T47D (cell line): ENCODE results near the gene TMEM175.
A peak's percentile ranks its signal among the peaks of the same experiment; 100 is the strongest.

Experiments
- DNase-seq, 2 experiments: peaks; one replicate each; pipeline versions ENCODE4 v3.0.0 to v3.0.0-alpha.2; 2011 to 2012; ENCODE audit warnings: low read depth in 1 of 2, low spot score in 1 of 2
- JUND ChIP-seq: IDR thresholded peaks from 2 replicates; pipeline ENCODE4 v1.6.1; 2012; ENCODE audit warnings: low read depth
- in situ Hi-C: cut with HindIII; loops from 2 replicates; pipeline ENCODE4 v1.10.0; 2016; ENCODE audit warnings: low sequenced_read_pairs, low pct_unique_long_range_greater_than_20kb

TMEM175 gene

DNA sequence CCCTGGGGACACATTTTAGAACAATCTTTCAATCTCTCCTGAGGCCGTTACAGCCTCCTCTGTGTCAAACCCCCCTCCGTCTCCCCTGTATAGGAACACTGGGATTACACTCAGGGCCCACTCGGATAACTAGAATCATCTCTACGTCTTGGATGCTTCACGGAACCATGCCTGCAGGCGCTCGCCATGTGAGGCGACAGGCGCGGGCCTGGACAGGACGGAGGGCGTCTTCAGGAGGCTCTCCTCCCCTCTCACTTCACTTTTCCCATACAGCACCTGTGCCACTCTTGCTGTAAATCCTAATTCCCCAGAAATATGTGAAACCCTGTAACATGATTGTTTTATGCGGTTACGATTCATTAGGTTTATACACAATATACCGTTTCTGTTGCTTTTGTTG, 50.6 kb downstream of the TMEM175 start:
- in situ Hi-C loops = no loop called here
- TF ChIP-seq JUND = no peak
- no peak for DNase-seq

- no peak for DNase-seq
- TF ChIP-seq JUND = no peak
- in situ Hi-C loops = no loop called here
Observed at GRCh38 chr4:984336-985054, 52.2 kb downstream of the TMEM175 start.

DNA sequence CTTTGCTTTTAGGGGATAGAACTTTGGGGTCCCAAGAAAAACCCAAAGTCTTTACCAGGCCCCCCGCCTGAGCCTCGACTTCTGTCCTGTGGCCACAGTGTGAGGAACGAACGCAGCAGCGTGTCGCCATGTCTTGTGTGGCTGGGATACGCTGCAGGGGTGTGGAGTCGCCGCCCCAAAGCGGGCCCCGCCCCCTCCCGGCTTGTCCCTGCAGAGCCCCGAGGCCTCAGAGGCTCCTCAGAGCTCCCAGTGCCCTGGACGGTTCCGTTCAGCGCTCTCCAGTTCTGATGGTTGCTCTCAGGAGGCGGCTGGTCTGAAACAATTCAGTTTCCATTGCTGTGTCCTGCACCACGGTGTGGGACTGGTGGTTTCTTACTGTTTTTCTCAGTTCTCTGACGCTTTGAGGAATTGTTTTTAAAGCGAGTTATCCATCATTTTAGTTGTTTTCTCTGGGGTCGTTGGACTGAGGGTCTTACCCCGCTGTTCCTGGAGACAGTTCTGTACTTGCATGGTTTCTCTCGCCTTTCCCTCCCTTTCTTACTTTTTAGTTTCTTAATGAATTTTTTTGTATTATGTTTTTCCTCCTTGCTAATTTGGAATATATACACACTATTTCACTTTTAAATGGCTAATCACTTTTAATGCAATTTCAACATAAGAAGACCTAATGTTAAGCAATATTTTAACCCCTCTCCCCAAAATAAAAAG, 53.0 kb downstream of the TMEM175 start:
- in situ Hi-C loops = no loop called here
- TF ChIP-seq JUND = no peak
- DNase-seq = peak in 1 of 2 experiments; percentile 49

GRCh38 chr4:986428-986878, 54.2 kb downstream of the TMEM175 start:
- no peak for DNase-seq
- in situ Hi-C loops = no loop called here
- TF ChIP-seq JUND = no peak

GRCh38 chr4:986879-987623, 54.8 kb downstream of the TMEM175 start, which contains the start of gene IDUA:
Gene IDUA (plus strand): TSS chr4:987044. CDS start chr4:987085, 41 bp downstream.
- peak; percentile 81 to 84 for DNase-seq
- TF ChIP-seq JUND = no peak
- in situ Hi-C loops = no loop called here

- DNase-seq = no peak
- in situ Hi-C loops = no loop called here
- no peak for TF ChIP-seq JUND
Observed at GRCh38 chr4:987624-988513, 55.6 kb downstream of the TMEM175 start.

- TF ChIP-seq JUND = no peak
- no peak for DNase-seq
- in situ Hi-C loops = no loop called here
Observed at GRCh38 chr4:988726-989721, 56.8 kb downstream of the TMEM175 start.

DNA sequence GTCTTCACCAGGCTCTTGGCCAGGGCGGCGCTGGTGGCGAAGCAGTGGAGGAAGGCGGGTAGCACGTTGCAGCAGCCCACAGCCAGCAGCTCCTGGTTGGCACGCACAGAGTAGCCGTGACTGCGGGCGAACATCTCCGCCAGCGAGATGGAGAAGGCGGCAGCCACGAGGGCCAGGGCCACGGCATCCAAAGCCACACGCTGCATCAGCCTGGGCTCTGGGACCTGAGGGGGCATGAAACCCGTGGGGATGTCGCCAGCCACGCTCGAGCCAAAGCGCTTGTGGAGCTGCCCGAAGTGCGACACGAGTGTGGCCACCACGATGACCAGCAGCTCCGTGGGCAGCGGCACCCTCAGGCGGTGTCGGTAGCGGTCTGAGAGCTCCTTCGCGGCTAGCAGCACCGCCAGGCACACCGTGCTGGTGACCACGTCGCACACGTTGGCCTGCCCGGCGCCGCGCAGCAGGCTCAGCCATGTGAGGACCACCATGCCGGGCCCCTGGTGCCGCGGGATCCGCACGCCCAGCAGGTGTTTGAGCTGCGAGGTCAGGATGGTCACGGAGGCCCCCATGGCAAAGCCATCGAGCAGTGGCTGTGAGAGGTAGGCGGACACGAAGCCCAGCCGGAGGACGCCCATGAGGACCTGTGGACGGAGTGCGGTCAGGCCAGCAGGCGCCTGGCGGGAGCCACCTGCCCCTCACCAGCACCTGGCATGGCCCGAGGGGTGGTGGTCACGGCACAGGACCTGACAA, 57.6 kb downstream of the TMEM175 start:
- no peak for TF ChIP-seq JUND
- in situ Hi-C loops = no loop called here
- no peak for DNase-seq

DNA sequence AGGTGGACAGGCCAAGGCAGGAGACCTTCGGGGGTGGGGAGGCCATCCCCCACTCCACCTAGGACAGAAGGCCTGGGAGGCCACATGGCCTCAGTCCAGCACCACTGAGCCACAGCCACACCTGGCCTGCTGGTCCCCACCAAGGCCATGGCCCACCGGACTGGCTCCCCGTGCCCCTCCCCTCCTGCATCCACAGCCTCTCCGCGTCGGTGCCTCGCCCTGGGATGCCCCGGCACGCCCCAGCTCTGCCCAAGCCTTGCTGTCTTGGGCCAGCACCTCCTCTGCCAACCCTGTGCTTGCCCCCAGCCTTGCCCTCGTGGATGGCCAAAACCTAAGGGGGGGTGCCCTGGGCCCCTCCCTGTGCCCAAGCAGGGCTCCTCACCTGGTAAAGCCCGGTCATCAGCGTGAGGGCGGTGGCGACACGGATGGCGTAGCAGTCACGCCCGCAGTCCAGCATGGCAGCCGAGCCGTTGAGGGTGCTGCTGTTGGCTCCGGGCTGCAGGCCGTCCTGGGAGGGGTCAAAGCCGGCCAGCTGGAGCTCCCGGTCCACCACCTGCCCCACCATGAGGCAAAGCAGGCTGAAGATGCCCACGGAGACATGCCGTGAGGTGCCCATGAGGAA, 58.6 kb downstream of the TMEM175 start:
- no peak for TF ChIP-seq JUND
- in situ Hi-C loops = no loop called here
- no peak for DNase-seq
